RKO (cell line): Measurements from ENCODE around the gene CKLF.
"Not testable (repeated sequence)": the region's sequence is repeated elsewhere in the genome, so short reads cannot be mapped to it uniquely, and the experiment has no call there.

Source experiments
- DNase-seq: peaks from one replicate; pipeline ENCODE4 v3.0.0-alpha.2; 2016; ENCODE audit warnings: low spot score

The CKLF gene

DNA sequence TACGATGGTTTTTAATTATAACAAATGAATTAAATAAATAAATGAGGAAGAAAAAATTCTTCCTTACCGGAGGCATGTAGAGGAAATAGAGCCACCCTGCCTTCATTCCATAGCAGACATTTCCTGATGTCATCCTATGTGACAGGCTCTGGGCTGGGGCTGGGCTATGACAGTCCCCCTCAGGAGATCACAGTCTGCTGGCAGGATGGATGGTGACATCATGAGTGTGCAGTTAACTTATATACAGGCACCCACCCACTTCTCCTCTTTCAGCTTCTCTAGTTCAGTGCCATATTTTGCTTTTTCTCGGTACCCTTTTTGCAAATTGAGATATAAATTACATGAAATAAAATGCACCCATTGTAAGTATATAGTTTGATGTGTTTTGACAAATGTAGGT lies 45.7 kb downstream of the CKLF start:
- DNase-seq, result no peak

DNA sequence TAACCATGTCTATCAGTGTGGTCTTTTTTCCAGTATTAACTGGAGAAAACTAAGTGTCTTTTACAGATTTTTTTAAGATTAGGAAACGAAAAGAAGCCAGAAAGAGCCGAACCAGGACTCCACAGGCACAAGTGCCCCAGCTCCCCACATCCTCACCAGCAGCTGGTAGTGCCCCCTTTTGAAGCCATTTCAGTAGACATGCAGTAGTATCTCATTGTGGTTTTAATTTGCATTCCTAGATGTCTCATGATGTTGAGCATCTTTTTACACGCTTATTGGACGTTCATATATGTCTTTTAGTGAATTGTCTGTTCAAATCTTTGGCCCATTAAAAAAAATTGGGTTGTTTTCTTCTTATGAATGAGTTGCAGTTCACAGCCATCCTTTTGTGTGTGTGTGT lies 47.4 kb downstream of the CKLF start:
- no peak for DNase-seq

DNA sequence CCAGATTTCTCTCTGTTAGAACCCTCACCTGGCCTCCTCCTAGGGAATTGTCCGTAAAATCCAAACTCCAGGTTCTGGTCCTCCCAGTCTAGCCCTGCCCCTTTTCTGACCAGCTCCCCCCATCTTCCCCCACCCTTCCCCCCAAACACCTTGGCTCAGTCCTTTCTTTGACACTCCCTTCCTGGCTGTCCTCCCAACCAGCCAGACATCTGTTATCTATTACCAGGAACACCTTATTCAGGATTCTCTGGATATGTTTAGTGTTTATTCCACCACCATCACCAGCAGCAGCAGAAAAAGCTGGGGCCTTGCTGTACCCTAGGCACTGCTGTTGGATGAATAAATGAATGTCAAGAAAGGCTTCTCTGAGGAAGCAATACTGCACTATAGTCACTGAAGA lies 48.1 kb downstream of the CKLF start:
- no peak for DNase-seq

DNA sequence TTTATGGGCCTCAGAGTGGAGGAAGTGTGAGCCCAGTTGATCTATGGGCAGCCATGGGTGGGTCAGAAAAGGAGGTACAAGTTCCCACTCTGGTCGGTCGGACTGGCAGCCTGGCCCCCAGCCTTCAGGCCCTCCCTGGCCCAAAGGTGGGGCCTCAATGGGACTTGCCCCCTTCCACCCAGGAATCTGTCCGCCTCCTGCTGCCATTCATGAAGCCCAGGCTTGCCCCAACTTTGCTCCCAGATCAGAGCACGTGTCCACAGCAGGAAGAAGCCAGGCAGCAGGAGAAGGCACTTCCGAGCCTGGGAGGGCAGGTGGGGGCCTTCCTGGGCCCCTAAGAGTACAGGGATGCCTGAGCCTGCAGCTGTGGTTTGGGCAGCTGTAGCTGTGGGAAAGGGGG lies 49.1 kb downstream of the CKLF start:
- DNase-seq, result no peak

DNA sequence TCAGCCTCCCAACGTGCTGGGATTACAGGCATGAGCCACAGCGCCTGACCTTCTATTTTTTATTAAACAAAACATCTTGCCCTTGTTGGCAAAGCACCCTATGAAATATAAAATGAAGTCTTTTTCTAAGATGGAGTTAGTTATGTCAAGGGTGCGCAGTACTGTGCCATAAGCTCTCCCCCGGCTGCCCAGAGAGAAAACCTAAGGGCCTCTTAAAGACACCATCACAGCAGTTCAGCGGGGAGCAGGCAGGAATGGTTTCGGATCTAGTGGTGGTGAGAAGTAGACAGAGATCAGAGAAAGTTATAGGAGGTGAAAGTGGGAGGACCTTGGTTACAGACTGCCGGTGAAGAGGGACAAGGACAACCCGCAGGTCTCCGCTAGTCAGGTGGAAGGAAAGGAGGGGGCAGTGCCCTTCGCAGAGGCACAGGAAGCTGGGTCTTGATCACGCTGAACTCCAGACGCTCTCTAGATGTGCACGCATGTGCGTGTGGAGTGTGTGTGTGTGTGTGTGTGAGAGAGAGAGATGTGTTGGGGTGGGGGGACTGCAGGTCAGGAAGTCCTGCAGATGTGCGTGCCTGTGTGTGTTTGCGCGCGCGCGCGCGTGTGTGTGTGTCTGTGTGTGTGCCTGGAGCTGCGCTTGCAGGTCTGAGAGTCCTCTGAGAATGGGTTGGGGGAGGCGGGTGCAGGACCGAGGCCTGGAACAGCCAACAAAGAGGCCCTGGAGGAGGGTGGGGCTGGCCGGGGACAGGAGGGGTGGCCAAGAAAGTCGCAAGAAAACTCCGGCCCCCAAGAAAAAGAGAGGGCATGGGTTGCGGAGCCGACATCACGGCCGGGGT lies 51.4 kb downstream of the CKLF start:
- peak; percentile 60 for DNase-seq

DNA sequence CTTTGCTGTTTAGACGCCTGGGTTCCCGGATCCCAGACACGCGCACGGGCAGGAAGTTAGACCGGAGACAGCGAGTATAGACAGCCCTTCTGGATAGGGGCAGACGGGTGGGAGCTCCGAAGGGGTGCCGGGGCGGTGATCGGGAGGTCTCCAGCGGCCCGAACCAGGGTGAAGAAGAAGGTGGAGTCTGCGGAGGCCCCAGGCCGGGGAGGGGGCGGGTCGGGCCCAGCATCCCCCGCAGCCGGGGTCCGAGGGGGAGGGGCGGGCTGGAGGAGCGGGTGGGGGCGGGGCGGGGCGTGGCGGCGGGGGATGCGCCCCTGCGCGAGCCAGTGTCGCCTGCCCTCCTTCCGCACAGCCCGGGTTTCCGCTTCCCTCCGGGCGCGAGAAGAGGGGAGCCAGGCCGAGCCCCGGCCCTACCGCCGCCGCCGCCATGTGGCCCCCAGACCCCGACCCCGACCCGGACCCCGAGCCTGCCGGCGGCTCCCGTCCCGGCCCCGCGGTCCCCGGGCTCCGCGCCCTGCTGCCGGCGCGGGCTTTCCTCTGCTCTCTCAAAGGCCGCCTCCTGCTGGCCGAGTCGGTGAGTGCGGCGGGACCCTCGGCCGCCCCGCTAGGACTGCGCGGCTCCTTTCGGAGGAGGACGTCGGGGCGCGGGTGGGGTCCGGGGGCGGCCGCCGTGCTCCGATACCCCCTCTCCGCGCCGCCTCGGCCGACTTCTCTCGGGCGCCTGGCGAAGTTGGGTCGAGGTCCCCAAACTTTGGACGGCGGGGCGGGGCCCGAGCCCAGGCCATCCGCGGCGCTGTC lies 52.2 kb downstream of the CKLF start, which contains the start of gene CMTM3:
TSS of gene CMTM3 (plus strand) at position 329 of the 801 bp plus-strand sequence. CDS start at position 431, 102 bp downstream.
- DNase-seq, result peak; percentile 57

DNA sequence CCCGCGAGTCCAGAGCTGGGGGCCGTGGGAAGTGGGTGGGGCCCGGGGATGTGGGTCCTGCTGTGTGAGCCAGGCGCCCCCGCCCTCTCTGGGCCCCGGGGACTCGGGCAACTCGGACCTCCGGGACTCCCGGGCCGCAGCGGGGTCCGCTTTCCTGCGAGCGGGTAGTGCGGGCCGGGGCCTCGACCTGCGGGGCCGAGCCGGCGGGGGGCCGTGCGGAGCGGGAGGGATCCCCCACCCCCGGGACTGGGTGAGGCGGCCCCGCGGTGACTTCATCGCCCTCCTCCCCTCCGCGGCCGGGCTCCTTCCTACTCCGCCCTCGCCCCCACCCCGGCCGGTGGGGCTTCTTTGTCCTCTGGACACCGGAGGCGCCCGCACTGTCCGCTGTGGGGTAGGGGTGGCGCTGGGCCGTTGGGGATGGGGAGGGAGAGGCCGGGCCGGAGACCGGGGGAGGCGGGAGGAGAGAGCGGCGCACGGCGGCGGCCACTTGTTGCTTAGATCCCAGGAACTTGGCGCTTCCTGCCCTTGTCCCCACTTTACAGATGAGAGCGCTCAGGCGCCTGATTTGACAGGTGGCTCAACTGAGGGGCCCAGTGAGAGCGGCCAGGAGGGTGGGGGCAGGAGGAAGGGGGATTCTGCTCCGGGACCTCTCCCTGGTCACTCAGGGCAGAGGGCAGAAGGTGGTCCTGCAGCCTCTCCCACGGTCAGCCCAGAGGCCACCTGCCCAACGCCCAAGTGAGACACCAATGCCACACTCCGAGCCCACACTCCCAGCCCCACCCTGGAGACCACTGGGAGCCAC lies 53.0 kb downstream of the CKLF start:
- DNase-seq, result peak; percentile 51

DNA sequence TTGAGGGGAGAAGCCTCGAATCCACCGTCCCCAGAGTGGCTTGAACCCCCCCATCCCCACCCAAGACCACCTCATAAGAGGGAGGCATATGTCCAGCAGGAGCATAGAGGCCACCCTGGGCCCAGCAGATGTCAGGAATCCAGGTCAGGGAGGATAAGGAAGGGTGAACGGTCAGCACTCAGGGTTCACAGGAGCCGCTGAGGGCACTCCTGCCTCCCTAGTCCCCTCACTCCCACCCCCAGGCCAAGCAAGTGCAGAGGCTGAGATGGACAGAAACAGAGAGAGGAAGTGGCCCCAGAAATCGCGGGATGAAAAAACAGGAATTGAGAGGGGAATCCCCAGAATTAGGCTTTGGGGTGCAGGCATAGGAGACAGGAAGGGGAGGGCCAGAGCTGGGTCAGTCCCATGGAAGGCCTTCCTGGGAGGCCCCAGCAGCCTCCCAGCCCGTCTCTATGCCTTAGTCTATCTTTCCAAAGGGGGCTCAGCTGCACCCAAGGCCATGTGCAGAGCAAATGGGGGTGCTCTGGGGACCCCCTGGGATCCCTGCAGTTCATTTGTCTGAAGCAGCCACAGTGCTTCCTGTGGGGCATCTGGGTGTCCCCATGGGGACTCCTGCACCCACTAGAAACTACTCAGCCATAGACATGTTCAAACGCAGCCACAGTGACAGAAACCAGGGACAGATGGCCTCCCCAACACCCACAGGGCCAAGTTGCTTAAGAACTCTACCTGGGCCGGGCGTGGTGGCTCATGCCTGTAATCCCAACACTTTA lies 53.8 kb downstream of the CKLF start:
- peak; percentile 62 for DNase-seq

DNA sequence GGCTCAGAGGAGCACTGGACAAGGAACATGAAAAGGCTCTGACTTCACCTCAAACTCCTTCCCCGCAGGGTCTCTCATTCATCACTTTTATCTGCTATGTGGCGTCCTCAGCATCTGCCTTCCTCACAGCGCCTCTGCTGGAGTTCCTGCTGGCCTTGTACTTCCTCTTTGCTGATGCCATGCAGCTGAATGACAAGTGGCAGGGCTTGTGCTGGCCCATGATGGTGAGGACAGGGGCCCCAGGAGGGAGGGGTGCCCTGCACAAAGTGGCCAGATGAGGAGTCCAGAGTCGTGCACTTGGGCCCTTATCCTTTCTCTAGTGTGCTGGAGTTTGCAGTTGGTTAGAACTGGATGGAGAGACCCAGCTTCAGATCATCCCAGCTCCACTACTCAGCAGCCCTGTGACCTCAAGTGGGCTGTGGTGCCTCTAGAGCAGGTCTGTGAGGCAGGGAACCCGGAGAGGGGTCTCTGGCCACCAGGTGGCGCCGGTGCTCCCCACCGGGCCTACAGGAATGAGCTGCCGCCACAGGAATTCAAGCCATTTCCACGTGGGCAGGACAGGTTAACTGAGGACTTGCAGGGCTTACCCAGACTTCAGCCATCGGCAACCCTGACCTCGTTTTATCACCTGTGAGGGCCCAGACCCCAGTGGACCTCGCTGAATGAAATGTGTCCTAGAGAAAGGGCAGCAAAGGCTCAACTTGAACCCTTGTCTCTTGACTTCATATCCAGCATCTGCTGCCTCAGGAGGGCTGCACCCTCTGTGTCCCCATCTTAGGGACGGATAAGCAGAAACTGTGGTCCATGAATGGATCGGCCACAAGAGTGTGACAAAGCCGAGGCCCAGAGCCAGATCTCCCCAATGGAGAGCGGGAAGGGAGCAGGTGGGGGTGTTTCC lies 56.1 kb downstream of the CKLF start:
- peak; percentile 86 for DNase-seq

DNA sequence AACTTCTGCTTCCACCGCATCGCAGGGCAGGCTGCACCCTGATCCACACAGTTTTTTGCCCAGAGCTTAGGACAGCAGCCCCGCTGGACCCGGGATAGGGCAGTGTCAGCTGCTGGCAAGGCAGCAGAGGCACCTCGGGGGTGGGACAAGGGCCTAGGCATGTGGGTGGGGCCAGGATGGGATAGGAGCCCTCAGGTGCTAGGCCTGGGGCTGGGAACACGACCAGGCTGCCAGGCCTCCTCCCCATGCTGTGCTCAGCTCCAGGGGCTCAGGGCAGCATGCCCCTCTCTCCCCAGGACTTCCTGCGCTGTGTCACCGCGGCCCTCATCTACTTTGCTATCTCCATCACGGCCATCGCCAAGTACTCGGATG lies 56.7 kb downstream of the CKLF start:
- DNase-seq, result no peak

DNA sequence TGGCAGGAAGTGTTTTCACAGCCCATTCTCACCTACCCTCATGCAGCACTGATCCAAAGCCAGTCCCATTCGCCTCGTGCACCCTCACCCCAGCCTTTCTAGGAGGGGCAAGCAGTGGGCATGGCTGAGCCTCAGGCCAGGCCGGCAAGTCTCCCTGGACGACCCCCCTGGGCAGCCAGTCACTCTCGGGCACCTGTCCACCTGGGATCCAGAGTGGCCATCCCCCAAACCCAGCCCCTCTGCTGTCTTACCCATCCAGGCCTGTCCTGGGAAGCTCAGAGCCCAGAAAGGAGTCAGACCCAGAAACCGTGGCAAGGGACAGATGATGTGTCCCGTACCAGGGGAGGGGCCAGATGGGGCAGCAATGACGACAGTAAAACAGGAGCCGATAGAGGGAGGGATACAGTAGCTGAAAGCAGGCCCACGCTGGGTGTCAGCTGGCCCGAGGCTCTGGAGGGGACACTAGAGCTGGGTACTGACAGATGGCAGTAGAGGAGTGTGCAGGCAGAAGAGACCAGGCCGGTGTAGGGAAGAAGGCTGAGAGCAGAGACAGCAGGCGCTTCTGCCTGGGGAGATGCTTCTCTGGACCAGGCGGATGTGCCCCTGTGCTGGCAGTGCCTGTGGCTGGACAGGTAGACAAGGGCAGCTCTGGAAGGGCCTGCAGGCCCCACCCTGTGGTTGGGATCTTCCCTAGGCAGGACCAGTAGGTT lies 57.9 kb downstream of the CKLF start:
- no peak for DNase-seq

DNA sequence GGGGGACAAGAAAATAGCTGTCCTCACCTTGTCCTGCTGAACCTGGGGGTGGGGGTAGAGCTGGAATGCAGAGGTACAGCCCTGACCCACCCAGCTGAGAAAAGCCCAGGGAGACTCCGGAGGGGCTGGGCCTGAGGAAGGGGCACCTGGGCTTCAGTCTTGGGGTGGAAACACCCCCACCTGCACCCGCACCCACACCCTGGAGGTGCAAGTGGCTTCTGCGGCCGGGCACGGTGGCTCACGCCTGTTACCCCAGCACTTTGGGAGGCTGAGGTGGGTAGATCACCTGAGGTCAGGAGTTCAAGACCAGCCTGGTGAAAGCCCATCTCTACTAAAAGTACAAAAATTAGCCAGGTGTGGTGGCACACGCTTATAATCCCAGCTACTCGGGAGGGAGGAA lies 59.5 kb downstream of the CKLF start:
- not testable (repeated sequence) for DNase-seq

DNA sequence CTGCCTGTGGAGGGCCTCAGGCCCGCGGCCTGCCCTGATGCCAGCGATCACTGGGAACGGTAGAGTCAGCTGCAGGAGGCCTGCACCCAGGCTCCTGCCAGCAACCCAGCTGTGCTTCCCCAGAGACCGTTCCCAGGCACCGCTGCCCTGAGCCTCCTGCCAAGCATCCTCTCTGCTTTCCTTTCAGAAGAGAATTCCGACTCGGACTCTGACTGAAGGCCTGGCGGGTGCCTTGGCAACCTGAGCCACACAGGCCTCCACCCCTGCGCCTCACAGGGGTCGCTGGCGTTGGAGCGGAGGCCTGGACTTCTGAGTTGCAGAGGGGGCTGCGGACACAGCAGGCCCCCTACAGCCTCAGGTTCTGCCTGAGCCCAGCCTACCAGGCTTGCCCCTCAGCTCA lies 60.0 kb downstream of the CKLF start:
- no peak for DNase-seq

DNA sequence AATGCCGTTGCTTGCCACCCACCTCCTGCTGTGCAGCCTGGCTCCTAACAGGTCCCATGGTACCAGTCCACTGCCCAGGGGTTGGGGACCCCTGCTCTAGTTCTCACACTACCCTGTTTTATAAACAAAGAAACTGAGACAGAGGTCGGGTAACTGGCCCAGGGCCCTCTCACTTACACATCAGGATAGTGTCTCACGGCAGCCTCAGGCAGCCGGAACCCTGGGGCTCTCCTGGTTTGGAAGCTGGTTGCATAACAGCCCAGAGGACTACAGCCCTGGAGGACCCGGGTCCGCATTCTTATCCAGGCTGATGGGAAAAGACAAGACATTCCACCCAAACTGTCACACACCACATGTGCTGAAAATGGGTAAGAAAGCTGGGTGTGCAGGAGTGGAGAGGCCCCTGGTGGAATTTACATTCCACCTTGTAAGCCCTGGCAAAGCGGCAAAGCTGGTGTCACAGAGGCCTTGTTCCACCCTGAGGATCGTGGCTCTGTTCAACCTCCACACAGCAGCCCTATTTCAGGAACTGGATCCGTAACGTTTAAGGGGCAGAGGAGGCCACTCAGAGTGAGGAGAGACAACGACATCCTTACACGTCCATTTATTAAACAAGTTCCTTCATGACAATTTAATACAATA lies 61.9 kb downstream of the CKLF start:
- DNase-seq, result no peak
